HepG2 (cell line): ENCODE data around the gene CHMP6. TPM values are rescaled to one million over a fixed set of nuclear protein-coding genes. Genes with fewer than 3 reads are reported as not detected.
A peak's percentile ranks its signal among the peaks of the same experiment; 100 is the strongest.

Experiments used
- CC2D1A ChIP-seq: sonication (generic); formaldehyde crosslinking; IDR thresholded peaks from 2 replicates; pipeline ENCODE4 v1.8.1; 2023; ENCODE audit warnings: mild to moderate bottlenecking, missing genetic modification reagents
- CENPBD1 ChIP-seq: sonication (generic); formaldehyde crosslinking; IDR thresholded peaks from 2 replicates; pipeline ENCODE4 v1.8.0; 2022; ENCODE audit warnings: missing genetic modification reagents, low read depth, mild to moderate bottlenecking, borderline replicate concordance
- GPN1 ChIP-seq: sonication (generic); formaldehyde crosslinking; IDR thresholded peaks from 2 replicates; pipeline ENCODE4 v1.5.1; 2020; ENCODE audit warnings: missing genetic modification reagents, borderline replicate concordance
- HIC2 ChIP-seq: sonication (generic); formaldehyde crosslinking; IDR thresholded peaks from 2 replicates; pipeline ENCODE4 v1.9.0; 2022; ENCODE audit warnings: low read depth, missing genetic modification reagents
- IRF2 ChIP-seq: IDR thresholded peaks from 2 replicates; pipeline ENCODE4 v1.6.1; 2018; ENCODE audit warnings: missing genetic modification reagents, missing compliant biosample characterization
- MLLT10 ChIP-seq: sonication (generic); formaldehyde crosslinking; IDR thresholded peaks from 2 replicates; pipeline ENCODE4 v1.4.0; 2020; ENCODE audit warnings: missing genetic modification reagents
- NFE2L2 ChIP-seq: fragments of 150-350 bp; IDR thresholded peaks from 2 replicates; pipeline ENCODE4 v1.6.1; 2014; ENCODE audit warnings: low read length
- YY1 ChIP-seq: IDR thresholded peaks from 2 replicates; pipeline ENCODE4 v1.6.1; 2011; ENCODE audit warnings: low read length, low read depth, moderate library complexity, mild to moderate bottlenecking; ENCODE audit not compliant: insufficient read depth, insufficient replicate concordance
- ZNF670 ChIP-seq: sonication (generic); formaldehyde crosslinking; IDR thresholded peaks from 2 replicates; pipeline ENCODE4 v1.8.0; 2022; ENCODE audit warnings: mild to moderate bottlenecking, missing genetic modification reagents, borderline replicate concordance
- polyA plus RNA-seq, 8 experiments: library from polyadenylated mRNA; depleted of rRNA in 3 of 8; stranded (reverse) in 7 of 8; unstranded in 1 of 8; fragments of >200 nt; fragmentation: Illumina TruSeq in 4 of 8; extraction: Trizol in 4 of 8; gene quantifications; 2 replicates each; pipeline versions ENCODE4 v1.2.1 to v1.2.3, GENCODE V29; 2011 to 2016; ENCODE audit warnings: low read depth in 4 of 8, missing spikeins in 1 of 8, mixed read lengths in 1 of 8; ENCODE audit not compliant: insufficient read depth in 1 of 8
- total RNA-seq, 5 experiments: library from RNA; depleted of rRNA; stranded (reverse); fragments of >200 nt; fragmentation: Illumina TruSeq; extraction: Trizol; gene quantifications; 2 replicates each; pipeline ENCODE4 v1.2.3, GENCODE V29; 2016; ENCODE audit warnings: low read depth in 1 of 5
- TF ChIP-seq, protein P1 (sequence below): fragments of 450-650 bp; IDR thresholded peaks from 2 replicates; pipeline ENCODE4 v1.6.1; 2016
- TF ChIP-seq, protein P2 (sequence below): sonication (generic); formaldehyde crosslinking; IDR thresholded peaks from 2 replicates; pipeline ENCODE4 v1.9.0; 2021; ENCODE audit warnings: mild to moderate bottlenecking, missing genetic modification reagents
- TF ChIP-seq, protein P3 (sequence below): fragments of 450-650 bp; IDR thresholded peaks from 2 replicates; pipeline ENCODE4 v1.6.1; 2017; ENCODE audit warnings: mild to moderate bottlenecking

CHMP6 gene
- total and polyA plus RNA-seq, 2 of the 13 experiments (the other 11 are each of a cell fraction or from before 2014, with no cell fraction given), result 11.1 to 24.2 TPM

DNA sequence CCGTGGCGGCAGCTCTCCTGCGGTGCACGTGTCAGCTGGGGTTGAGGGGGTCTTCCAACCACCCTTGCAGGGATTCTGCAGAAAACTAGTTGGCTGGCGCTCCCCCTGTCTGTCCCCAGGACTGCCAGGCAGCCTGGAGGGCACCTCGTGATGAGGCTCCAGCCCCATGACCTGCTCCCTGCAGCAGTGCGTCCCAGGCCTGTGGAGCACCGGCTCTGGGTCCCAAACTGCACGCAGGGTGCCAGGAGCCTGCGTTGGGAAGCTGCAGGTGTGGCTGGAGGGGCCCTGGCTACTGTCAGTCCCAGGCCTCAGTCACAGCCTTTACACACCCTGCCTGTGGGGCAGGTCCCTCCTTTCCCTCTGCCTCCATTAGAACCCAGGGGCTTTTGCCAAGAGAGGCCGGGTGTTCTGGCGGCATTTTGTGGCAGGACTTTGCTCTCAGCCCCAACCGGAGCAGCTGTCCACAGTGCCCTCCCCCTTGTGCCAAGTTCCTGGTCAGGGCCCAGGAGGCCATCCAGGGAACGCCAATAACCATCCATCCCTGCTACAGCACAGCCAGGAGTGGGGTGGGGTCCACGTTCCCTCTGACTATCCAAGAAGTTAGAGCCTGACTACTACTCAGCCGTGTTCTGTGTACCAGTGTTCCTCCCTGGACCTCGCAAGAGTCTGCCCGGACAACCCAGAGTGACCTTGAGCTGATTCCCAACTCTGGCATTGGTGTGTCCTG is 9.2 kb downstream of the CHMP6 start (continued):
- TF ChIP-seq CENPBD1 (CRISPR knock-in tag) (no peak), ZNF670 (CRISPR knock-in tag) (no peak), NFE2L2 (no peak), YY1 (peak; percentile 38), GPN1 (no peak), IRF2 (CRISPR knock-in tag) (no peak), HIC2 (CRISPR knock-in tag) (peak; percentile 85), MLLT10 (CRISPR knock-in tag) (no peak), CC2D1A (CRISPR knock-in tag) (no peak)
- TF ChIP-seq, protein P1, sequence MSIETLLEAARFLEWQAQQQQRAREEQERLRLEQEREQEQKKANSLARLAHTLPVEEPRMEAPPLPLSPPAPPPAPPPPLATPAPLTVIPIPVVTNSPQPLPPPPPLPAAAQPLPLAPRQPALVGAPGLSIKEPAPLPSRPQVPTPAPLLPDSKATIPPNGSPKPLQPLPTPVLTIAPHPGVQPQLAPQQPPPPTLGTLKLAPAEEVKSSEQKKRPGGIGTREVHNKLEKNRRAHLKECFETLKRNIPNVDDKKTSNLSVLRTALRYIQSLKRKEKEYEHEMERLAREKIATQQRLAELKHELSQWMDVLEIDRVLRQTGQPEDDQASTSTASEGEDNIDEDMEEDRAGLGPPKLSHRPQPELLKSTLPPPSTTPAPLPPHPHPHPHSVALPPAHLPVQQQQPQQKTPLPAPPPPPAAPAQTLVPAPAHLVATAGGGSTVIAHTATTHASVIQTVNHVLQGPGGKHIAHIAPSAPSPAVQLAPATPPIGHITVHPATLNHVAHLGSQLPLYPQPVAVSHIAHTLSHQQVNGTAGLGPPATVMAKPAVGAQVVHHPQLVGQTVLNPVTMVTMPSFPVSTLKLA, result no peak
- TF ChIP-seq, protein P2, sequence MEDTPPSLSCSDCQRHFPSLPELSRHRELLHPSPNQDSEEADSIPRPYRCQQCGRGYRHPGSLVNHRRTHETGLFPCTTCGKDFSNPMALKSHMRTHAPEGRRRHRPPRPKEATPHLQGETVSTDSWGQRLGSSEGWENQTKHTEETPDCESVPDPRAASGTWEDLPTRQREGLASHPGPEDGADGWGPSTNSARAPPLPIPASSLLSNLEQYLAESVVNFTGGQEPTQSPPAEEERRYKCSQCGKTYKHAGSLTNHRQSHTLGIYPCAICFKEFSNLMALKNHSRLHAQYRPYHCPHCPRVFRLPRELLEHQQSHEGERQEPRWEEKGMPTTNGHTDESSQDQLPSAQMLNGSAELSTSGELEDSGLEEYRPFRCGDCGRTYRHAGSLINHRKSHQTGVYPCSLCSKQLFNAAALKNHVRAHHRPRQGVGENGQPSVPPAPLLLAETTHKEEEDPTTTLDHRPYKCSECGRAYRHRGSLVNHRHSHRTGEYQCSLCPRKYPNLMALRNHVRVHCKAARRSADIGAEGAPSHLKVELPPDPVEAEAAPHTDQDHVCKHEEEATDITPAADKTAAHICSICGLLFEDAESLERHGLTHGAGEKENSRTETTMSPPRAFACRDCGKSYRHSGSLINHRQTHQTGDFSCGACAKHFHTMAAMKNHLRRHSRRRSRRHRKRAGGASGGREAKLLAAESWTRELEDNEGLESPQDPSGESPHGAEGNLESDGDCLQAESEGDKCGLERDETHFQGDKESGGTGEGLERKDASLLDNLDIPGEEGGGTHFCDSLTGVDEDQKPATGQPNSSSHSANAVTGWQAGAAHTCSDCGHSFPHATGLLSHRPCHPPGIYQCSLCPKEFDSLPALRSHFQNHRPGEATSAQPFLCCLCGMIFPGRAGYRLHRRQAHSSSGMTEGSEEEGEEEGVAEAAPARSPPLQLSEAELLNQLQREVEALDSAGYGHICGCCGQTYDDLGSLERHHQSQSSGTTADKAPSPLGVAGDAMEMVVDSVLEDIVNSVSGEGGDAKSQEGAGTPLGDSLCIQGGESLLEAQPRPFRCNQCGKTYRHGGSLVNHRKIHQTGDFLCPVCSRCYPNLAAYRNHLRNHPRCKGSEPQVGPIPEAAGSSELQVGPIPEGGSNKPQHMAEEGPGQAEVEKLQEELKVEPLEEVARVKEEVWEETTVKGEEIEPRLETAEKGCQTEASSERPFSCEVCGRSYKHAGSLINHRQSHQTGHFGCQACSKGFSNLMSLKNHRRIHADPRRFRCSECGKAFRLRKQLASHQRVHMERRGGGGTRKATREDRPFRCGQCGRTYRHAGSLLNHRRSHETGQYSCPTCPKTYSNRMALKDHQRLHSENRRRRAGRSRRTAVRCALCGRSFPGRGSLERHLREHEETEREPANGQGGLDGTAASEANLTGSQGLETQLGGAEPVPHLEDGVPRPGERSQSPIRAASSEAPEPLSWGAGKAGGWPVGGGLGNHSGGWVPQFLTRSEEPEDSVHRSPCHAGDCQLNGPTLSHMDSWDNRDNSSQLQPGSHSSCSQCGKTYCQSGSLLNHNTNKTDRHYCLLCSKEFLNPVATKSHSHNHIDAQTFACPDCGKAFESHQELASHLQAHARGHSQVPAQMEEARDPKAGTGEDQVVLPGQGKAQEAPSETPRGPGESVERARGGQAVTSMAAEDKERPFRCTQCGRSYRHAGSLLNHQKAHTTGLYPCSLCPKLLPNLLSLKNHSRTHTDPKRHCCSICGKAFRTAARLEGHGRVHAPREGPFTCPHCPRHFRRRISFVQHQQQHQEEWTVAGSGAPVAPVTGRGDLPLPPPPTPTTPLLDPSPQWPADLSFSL (CRISPR knock-in tag), result no peak
- TF ChIP-seq, protein P3, sequence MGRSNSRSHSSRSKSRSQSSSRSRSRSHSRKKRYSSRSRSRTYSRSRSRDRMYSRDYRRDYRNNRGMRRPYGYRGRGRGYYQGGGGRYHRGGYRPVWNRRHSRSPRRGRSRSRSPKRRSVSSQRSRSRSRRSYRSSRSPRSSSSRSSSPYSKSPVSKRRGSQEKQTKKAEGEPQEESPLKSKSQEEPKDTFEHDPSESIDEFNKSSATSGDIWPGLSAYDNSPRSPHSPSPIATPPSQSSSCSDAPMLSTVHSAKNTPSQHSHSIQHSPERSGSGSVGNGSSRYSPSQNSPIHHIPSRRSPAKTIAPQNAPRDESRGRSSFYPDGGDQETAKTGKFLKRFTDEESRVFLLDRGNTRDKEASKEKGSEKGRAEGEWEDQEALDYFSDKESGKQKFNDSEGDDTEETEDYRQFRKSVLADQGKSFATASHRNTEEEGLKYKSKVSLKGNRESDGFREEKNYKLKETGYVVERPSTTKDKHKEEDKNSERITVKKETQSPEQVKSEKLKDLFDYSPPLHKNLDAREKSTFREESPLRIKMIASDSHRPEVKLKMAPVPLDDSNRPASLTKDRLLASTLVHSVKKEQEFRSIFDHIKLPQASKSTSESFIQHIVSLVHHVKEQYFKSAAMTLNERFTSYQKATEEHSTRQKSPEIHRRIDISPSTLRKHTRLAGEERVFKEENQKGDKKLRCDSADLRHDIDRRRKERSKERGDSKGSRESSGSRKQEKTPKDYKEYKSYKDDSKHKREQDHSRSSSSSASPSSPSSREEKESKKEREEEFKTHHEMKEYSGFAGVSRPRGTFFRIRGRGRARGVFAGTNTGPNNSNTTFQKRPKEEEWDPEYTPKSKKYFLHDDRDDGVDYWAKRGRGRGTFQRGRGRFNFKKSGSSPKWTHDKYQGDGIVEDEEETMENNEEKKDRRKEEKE, result no peak
